Sciatic nerve (tissue), 2 donors: ENCODE results near the gene OR6X1. TPM values are rescaled to one million over a fixed set of nuclear protein-coding genes. Genes with fewer than 3 reads are reported as not detected.
A peak's percentile ranks its signal among the peaks of the same experiment; 100 is the strongest.
"Not testable (repeated sequence)": the region's sequence is repeated elsewhere in the genome, so short reads cannot be mapped to it uniquely, and the experiment has no call there.

Source experiments
- ATAC-seq: fragments of 200-7000 bp; cut with Tn5 transposase; one replicate; pipeline ENCODE4 v1.9.1; 2020; ENCODE audit warnings: mild to moderate bottlenecking, moderate library complexity
- DNase-seq: peaks from one replicate; pipeline ENCODE4 v3.0.0-alpha.2; 2020; ENCODE audit warnings: low spot score
- intact Hi-C: fragments of 100-400 bp; cut with DNase I; formaldehyde crosslinking; loops from one replicate; pipeline ENCODE4 v1.14.2; 2022
- total RNA-seq: library from RNA; stranded (reverse); fragmentation: NEBNext Ultra II Directional; extraction: Animal tissue kit (Norgen Biotek cat#: 25700); gene quantifications from one replicate; pipeline ENCODE4 v1.2.1, GENCODE V29; 2021
- donor health status: DM: no; HTN: no; CAD: no.
- donor health status: DM: no; HTN: no; CAD: no.

Gene OR6X1
- total RNA-seq, 1 donor from 2014 or later = not detected

- DNase-seq (no peak), ATAC-seq (no peak)
- intact Hi-C loops = no loop called here
Observed at GRCh38 chr11:123757976-123758375, 3.7 kb upstream of the OR6X1 start.

GRCh38 chr11:123755813-123756212, 1.5 kb upstream of the OR6X1 start:
- no peak for DNase-seq
- intact Hi-C loops = no loop called here
- no peak for ATAC-seq

- no peak for DNase-seq
Observed at GRCh38 chr11:123755344-123755743, 1.0 kb upstream of the OR6X1 start.

GRCh38 chr11:123753110-123753509, 1.2 kb downstream of the OR6X1 start:
- ATAC-seq = no peak
- no peak for DNase-seq

More at GRCh38 chr11:123755344-123755743, 1.0 kb upstream of the OR6X1 start:
- intact Hi-C loops = no loop called here
- ATAC-seq = no peak

GRCh38 chr11:123751781-123752180, 2.5 kb downstream of the OR6X1 start:
- intact Hi-C loops = no loop called here
- DNase-seq = no peak
- no peak for ATAC-seq

More at GRCh38 chr11:123753110-123753509, 1.2 kb downstream of the OR6X1 start:
- intact Hi-C loops = no loop called here

GRCh38 chr11:123748349-123748748, 6.0 kb downstream of the OR6X1 start:
- DNase-seq, intact Hi-C loops, ATAC-seq: not testable (repeated sequence)

- no peak for ATAC-seq
- intact Hi-C loops = no loop called here
- DNase-seq = no peak
Observed at GRCh38 chr11:123745764-123746451, 8.4 kb downstream of the OR6X1 start.

- intact Hi-C loops = no loop called here
Observed at GRCh38 chr11:123742724-123743120, 11.6 kb downstream of the OR6X1 start.

GRCh38 chr11:123742031-123742723, 12.1 kb downstream of the OR6X1 start:
- intact Hi-C loops = no loop called here
- no peak for DNase-seq
- ATAC-seq = peak; percentile 43

More at GRCh38 chr11:123742724-123743120, 11.6 kb downstream of the OR6X1 start:
- DNase-seq = no peak
- no peak for ATAC-seq

- intact Hi-C loops = no loop called here
- peak; percentile 99 for ATAC-seq
- peak; percentile 97 for DNase-seq
Observed at GRCh38 chr11:123741159-123742030, 12.9 kb downstream of the OR6X1 start, which contains the start of gene ZNF202. ZNF202 (minus strand) TSS chr11:123741660; CDS start chr11:123730888, 10,772 bp downstream.

- intact Hi-C loops = no loop called here
- ATAC-seq (peak; percentile 4), DNase-seq (no peak)
Observed at GRCh38 chr11:123740787-123741158, 13.5 kb downstream of the OR6X1 start.

- intact Hi-C loops = no loop called here
- no peak for DNase-seq
- no peak for ATAC-seq
Observed at GRCh38 chr11:123738374-123738773, 15.9 kb downstream of the OR6X1 start.

- no peak for ATAC-seq
- intact Hi-C loops = no loop called here
- no peak for DNase-seq
Observed at GRCh38 chr11:123736769-123737168, 17.5 kb downstream of the OR6X1 start.

GRCh38 chr11:123729602-123730001, 24.7 kb downstream of the OR6X1 start:
- no peak for ATAC-seq
- intact Hi-C loops = no loop called here
- DNase-seq = no peak

- DNase-seq (no peak), ATAC-seq (no peak)
- intact Hi-C loops = no loop called here
Observed at GRCh38 chr11:123725995-123726655, 28.2 kb downstream of the OR6X1 start.

GRCh38 chr11:123719452-123719851, 34.9 kb downstream of the OR6X1 start:
- ATAC-seq (no peak), DNase-seq (no peak)
- intact Hi-C loops = no loop called here

- intact Hi-C loops = no loop called here
- DNase-seq (no peak), ATAC-seq (no peak)
Observed at GRCh38 chr11:123718469-123718868, 35.8 kb downstream of the OR6X1 start.

GRCh38 chr11:123718063-123718462, 36.3 kb downstream of the OR6X1 start:
- intact Hi-C loops = no loop called here
- DNase-seq = no peak
- no peak for ATAC-seq

- intact Hi-C loops, DNase-seq, ATAC-seq: not testable (repeated sequence)
Observed at GRCh38 chr11:123712627-123713026, 41.7 kb downstream of the OR6X1 start.
